Activated naive CD8-positive, alpha-beta T cell treated with anti-CD3 and anti-CD28 coated beads, Interleukin-2, amount 50 U/mL, for 16 hours (primary cell): ENCODE results near the gene ANAPC2.

Experiments used
- DNase-seq: peaks from one replicate; pipeline ENCODE4 v3.0.0-alpha.2; 2020; ENCODE audit warnings: low read depth, low spot score

ANAPC2 gene

GRCh38 chr9:137128862-137129455 is 59.4 kb downstream of the ANAPC2 start:
- no peak for DNase-seq

DNA sequence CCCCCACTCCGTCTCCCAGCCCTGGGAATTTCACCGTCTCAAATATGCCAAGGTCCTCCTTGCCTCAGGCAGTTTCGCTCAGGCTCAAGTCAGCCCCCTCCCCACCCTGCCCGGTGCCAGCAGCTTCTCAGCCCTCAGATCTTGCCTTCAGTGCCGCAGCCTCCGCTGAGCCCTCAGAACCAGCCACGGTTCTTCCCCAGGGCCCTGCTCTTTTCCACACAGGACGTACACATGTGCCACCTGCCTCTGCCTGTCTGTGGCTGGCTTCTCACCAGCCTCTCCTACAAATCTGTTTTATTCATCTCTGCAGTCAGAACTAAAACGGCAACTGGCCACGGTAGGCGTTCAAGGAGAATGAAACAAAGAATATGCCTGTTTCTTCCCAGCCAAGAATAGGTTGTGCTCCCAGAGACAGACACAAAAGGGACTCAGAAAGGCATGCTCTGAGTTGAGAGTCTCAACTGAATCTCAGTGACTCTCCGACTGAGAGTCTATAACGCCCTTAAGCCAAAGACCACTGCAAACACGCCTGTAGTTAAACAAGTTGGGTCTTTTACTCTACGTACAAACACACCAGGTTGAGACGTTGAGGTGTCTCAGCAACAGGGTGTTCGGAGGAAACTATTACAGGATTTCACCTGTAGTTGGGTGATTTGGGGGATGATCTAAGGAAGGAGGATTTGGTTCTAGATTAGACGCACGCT is 60.0 kb downstream of the ANAPC2 start:
- DNase-seq, result no peak

- DNase-seq, result no peak
These were observed 60.8 kb downstream of the ANAPC2 start for GRCh38 chr9:137127301-137128157.

DNA sequence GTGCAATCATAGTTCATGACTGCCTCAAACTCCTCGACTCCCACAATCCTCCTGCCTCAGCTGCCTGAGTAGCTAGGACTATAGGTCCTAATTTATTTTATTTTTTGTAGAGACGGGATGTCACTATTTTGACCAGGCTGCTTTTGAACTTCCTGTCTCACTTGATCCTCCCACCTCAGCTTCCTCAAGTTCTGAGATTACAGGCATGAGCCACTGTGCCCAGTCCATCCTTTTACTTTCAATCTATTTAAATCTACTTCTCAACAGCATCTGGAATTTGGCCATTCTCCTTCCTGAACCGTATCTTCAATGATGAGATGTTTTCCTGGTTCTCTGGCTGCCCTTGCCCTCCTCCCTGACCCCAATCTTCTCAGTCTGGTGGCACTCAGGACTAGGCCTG is 61.6 kb downstream of the ANAPC2 start:
- no peak for DNase-seq
